K562 (cell line): ENCODE measurements around the gene ACTRT2. TPM values are rescaled to one million over a fixed set of nuclear protein-coding genes. Genes with fewer than 3 reads are reported as not detected.

ENCODE experiments used
- ATAC-seq: fragments of 200-7000 bp; cut with Tn5 transposase; 3 replicates; pipeline ENCODE4 v1.9.1; 2020; ENCODE audit warnings: moderate library complexity
- BruUV-seq: library from RNA; stranded (reverse); fragments of 400-500 nt; replicated peaks from 2 replicates; lab custom pipeline; 2021; lab: Mats Ljungman, UMichigan
- CTCF ChIA-PET: fragments of 300-600 bp; formaldehyde crosslinking; extraction: SDS; loops from one replicate; lab custom pipeline; 2021; ENCODE audit warnings: low intra/inter-chr PET ratio; lab: Yijun Ruan, JAX
- POLR2A ChIA-PET: fragments of 300-600, 350-650 bp; sonication (Branson Sonifier 250); formaldehyde crosslinking; extraction: SDS; loops from one replicate; lab custom pipeline; 2021; ENCODE audit warnings: antibody characterized with exemption, inconsistent platforms; lab: Yijun Ruan, JAX
- DNase-seq, 4 experiments: peaks; one replicate each; pipeline versions ENCODE4 v3.0.0 to v3.0.0-alpha.2; 2011 to 2018; ENCODE audit warnings: low spot score in 3 of 4, mixed read lengths in 3 of 4; ENCODE audit errors: extremely low read depth in 1 of 4
- FAIRE-seq: peaks from 2 replicates; lab custom pipeline; 2011; peaks lifted over from hg19 to GRCh38; lab: Jason Lieb, UNC
- H2AFZ ChIP-seq: 2 replicates; pipeline ENCODE4 v1.6.0; 2011; ENCODE audit warnings: low read depth, low read length, control low read depth, inconsistent platforms
- H3K27ac ChIP-seq: fragments of 200-600 bp; 3 replicates; pipeline ENCODE4 v1.8.0; 2011; ENCODE audit warnings: low read depth, mild to moderate bottlenecking, control low read depth, inconsistent platforms, low read length, moderate library complexity, mixed read lengths; ENCODE audit errors: extremely low read depth
- H3K27me3 ChIP-seq, 2 experiments: fragments of 300-600 bp in 1 of 2; 2 replicates in 1 of 2; 3 replicates in 1 of 2; pipeline versions ENCODE4 v1.6.0 to v1.8.0; 2011; ENCODE audit warnings: inconsistent platforms in 2 of 2, low read length in 2 of 2, mild to moderate bottlenecking in 1 of 2, mixed read lengths in 1 of 2, moderate library complexity in 1 of 2; ENCODE audit not compliant: control insufficient read depth in 2 of 2, insufficient read depth in 2 of 2
- H3K36me3 ChIP-seq: fragments of 300-600 bp; 3 replicates; pipeline ENCODE4 v1.8.0; 2011; ENCODE audit warnings: mild to moderate bottlenecking, low read length, inconsistent platforms; ENCODE audit not compliant: control insufficient read depth, insufficient read depth
- H3K4me1 ChIP-seq, 2 experiments: fragments of 200-600 bp in 1 of 2; replicated peaks in 1 of 2; 2 replicates in 1 of 2; 3 replicates in 1 of 2; pipeline versions ENCODE4 v1.5.1 to v1.8.0; 2011; ENCODE audit warnings: inconsistent platforms in 2 of 2, low read length in 2 of 2, mild to moderate bottlenecking in 1 of 2, mixed read lengths in 1 of 2, moderate library complexity in 1 of 2; ENCODE audit not compliant: control insufficient read depth in 2 of 2, insufficient read depth in 2 of 2
- H3K4me2 ChIP-seq: 2 replicates; pipeline ENCODE4 v1.6.1; 2011; ENCODE audit warnings: low read length, control low read depth, inconsistent platforms, mixed read lengths; ENCODE audit not compliant: insufficient read depth
- H3K4me3 ChIP-seq: fragments of 200-600 bp; sonication (generic), shearing (Covaris generic); 2 replicates; pipeline ENCODE4 v1.5.1; 2016; ENCODE audit warnings: control low read depth, inconsistent platforms
- H3K79me2 ChIP-seq: fragments of 200-600 bp; 3 replicates; pipeline ENCODE4 v1.8.0; 2011; ENCODE audit warnings: low read length, inconsistent platforms; ENCODE audit not compliant: control insufficient read depth, insufficient read depth
- H3K9ac ChIP-seq, 2 experiments: 2 replicates each; pipeline versions ENCODE4 v1.6.0 to v1.6.1; 2011; ENCODE audit warnings: low read depth in 2 of 2, low read length in 2 of 2, control low read depth in 1 of 2, inconsistent platforms in 1 of 2, mild to moderate bottlenecking in 1 of 2, mixed read lengths in 1 of 2; ENCODE audit not compliant: insufficient read depth in 1 of 2
- H3K9me1 ChIP-seq: one replicate; pipeline ENCODE4 v1.6.0; 2011; ENCODE audit warnings: inconsistent platforms, mild to moderate bottlenecking, low read length, moderate library complexity; ENCODE audit not compliant: control insufficient read depth, insufficient read depth
- H3K9me3 ChIP-seq: replicated peaks from 2 replicates; pipeline ENCODE4 v1.5.1; 2011; ENCODE audit warnings: low read depth, low read length, inconsistent platforms; ENCODE audit not compliant: control insufficient read depth, insufficient read depth
- H4K20me1 ChIP-seq: replicated peaks from 2 replicates; pipeline ENCODE4 v1.6.1; 2011; ENCODE audit warnings: low read length, inconsistent platforms, mixed read lengths; ENCODE audit not compliant: control insufficient read depth, insufficient read depth
- FOXJ3 ChIP-seq: sonication (generic); formaldehyde crosslinking; IDR thresholded peaks from 2 replicates; pipeline ENCODE4 v1.4.0; 2020; ENCODE audit warnings: mild to moderate bottlenecking, missing genetic modification reagents
- HBP1 ChIP-seq: fragments of 450-650 bp; formaldehyde crosslinking; IDR thresholded peaks from 2 replicates; pipeline ENCODE4 v1.4.0; 2022; ENCODE audit warnings: missing genetic modification characterization
- SOX6 ChIP-seq: fragments of 450-650 bp; IDR thresholded peaks from 2 replicates; pipeline ENCODE4 v1.6.1; 2014; ENCODE audit warnings: mild to moderate bottlenecking
- TRIM28 ChIP-seq: fragments of 450-650 bp; IDR thresholded peaks from 2 replicates; pipeline ENCODE4 v1.6.1; 2017
- USF1 ChIP-seq: sonication (generic); formaldehyde crosslinking; IDR thresholded peaks from 2 replicates; pipeline ENCODE4 v1.9.0; 2022; ENCODE audit warnings: mild to moderate bottlenecking, missing genetic modification reagents
- ZNF507 ChIP-seq: conservative IDR thresholded peaks from 2 replicates; pipeline ENCODE4 v1.6.1; 2017; ENCODE audit warnings: missing genetic modification characterization, missing compliant biosample characterization
- WGBS: fragments of 100-300 bp; shearing (Covaris generic); methylation state at CpG from one replicate; pipeline ENCODE4 v1.1.6; 2016; ENCODE audit warnings: low coverage, mixed read lengths; ENCODE audit not compliant: insufficient coverage; ENCODE audit errors: missing lambda C conversion rate; 5-methylcytosine and 5-hydroxymethylcytosine counted together
- in situ Hi-C: fragments of 300-500 bp; cut with MboI; formaldehyde crosslinking; loops from 4 replicates; pipeline ENCODE4 v1.15.0; 2018; ENCODE audit warnings: inconsistent platforms, mixed read lengths
- intact Hi-C: fragments of 100-400 bp; cut with micrococcal nuclease; formaldehyde crosslinking; loops from 2 replicates; pipeline ENCODE4 v1.14.2; 2022
- polyA plus RNA-seq, 8 experiments: library from polyadenylated mRNA; depleted of rRNA in 4 of 8; stranded (reverse) in 5 of 8; unstranded in 3 of 8; fragments of >200 nt; fragmentation: Nextera tagmentation in 2 of 8; fragmentation: Illumina TruSeq in 1 of 8; extraction: Ambion mirVana in 2 of 8; extraction: Trizol in 1 of 8; gene quantifications; 2 replicates each; pipeline versions ENCODE4 v1.2.1 to v1.2.3, GENCODE V29; 2011 to 2014; ENCODE audit warnings: inconsistent platforms in 1 of 8, missing spikeins in 1 of 8
- total RNA-seq, 7 experiments: library from RNA; depleted of rRNA in 6 of 7; stranded (reverse); fragments of >200 nt in 6 of 7; fragmentation: Illumina TruSeq in 2 of 7; extraction: Trizol in 2 of 7; gene quantifications; 2 replicates each; pipeline versions ENCODE4 v1.2.1 to v1.2.3, GENCODE V29; 2011 to 2021; ENCODE audit warnings: low replicate concordance in 1 of 7

Gene ACTRT2
- total and polyA plus RNA-seq, 9 of the 15 experiments (the other 6 are each of a cell fraction or from before 2014, with no cell fraction given), result not detected

GRCh38 chr1:2972011-2972878 is 49.0 kb upstream of the ACTRT2 start (continued):
- no peak for TF ChIP-seq ZNF507 (tag)

GRCh38 chr1:2972879-2973575 is 48.2 kb upstream of the ACTRT2 start:
- H3K9ac ChIP-seq, result no peak overlapping the region
- intact Hi-C loops, result no loop called here
- BruUV-seq, result no TSS peak
- no peak for FAIRE-seq
- in situ Hi-C loops, result no loop called here
- POLR2A ChIA-PET, result interaction anchor here (0.6 kb wide), 1 partner anchor 96 kb away, joined by 3 read pairs; no protein-coding TSS in a partner anchor
- DNase-seq, result no peak
- TF ChIP-seq FOXJ3 (CRISPR knock-in tag), result no peak
- no peak for TF ChIP-seq TRIM28
- no peak for TF ChIP-seq USF1 (CRISPR knock-in tag)
- TF ChIP-seq SOX6, result no peak
- no peak for TF ChIP-seq HBP1 (CRISPR knock-in tag)
- TF ChIP-seq, all 486 proteins: peak for 0
- peaks cover 4% of the 10 kb centered on the region; the same call in 1 of the 2 replicates for H4K20me1 ChIP-seq
- H3K4me2 ChIP-seq, result no peak overlapping the region
- no peak overlapping the region for H3K27ac ChIP-seq
- H3K79me2 ChIP-seq, result no peaks in the 10 kb centered on the region
- peaks cover 0 to 6% of the 10 kb centered on the region in 2 experiments; a peak in 2 of 5 replicates for H3K27me3 ChIP-seq
- H3K9me3 ChIP-seq, result no peaks in the 10 kb centered on the region
- H3K36me3 ChIP-seq, result no peaks in the 10 kb centered on the region
- no peaks in the 10 kb centered on the region for H3K9me1 ChIP-seq
- no peak overlapping the region for H3K4me3 ChIP-seq
- H3K4me1 ChIP-seq, result peaks cover 0 to 4% of the 10 kb centered on the region in 2 experiments; a peak in 1 of 5 replicates
- no peak overlapping the region for H2AFZ ChIP-seq
- WGBS, result 0% methylated on average over 14 of the region's 14 CpGs
- no peak for ATAC-seq
- CTCF ChIA-PET, result no interaction called here
